Right renal cortex interstitium (tissue), 3 donors: ENCODE measurements around the gene TSHZ2. TPM values are rescaled to one million over a fixed set of nuclear protein-coding genes. Genes with fewer than 3 reads are reported as not detected.

ENCODE experiments used
- DNase-seq, 3 donors: peaks; one replicate each; pipeline ENCODE4 v3.0.0-alpha.2; 2013; ENCODE audit warnings: low read depth in 3 of 3, low spot score in 2 of 3
- polyA plus RNA-seq, 3 donors: library from polyadenylated mRNA; unstranded; fragments of 120-200 nt; gene quantifications; one replicate each; pipeline ENCODE4 v1.2.1, GENCODE V29; 2013; ENCODE audit not compliant: insufficient read length in 3 of 3

Gene TSHZ2
- polyA plus RNA-seq, 3 donors, result 10.5 to 15.0 (median 14.4) TPM

- DNase-seq, result no peak
Measured at GRCh38 chr20:53055367-53056067, 83.4 kb downstream of the TSHZ2 start.

GRCh38 chr20:53057579-53057978 lies 85.4 kb downstream of the TSHZ2 start:
- no peak for DNase-seq

DNA sequence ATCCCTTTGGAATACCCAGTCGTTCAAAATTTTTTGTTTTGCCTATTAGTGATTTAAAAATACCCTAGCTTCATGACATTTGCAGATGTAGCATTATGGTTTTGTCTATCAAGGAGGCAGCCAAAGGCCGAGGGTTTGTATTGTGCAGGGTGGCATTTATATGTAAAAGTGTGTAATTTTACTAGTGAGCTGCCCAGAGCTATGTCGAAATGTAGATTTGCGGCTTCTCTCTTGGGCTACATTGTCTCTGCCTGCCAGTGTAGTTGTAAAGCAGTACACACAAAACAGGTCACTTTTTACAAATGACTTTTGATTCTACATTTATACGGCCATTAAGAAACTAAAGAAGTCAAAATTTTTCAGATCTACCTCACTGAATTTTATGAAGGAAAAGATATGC lies 87.7 kb downstream of the TSHZ2 start:
- no peak for DNase-seq

GRCh38 chr20:53061192-53062108 lies 89.3 kb downstream of the TSHZ2 start:
- DNase-seq, result no peak

- DNase-seq, result no peak
Measured at GRCh38 chr20:53064935-53065334, 92.8 kb downstream of the TSHZ2 start.

DNA sequence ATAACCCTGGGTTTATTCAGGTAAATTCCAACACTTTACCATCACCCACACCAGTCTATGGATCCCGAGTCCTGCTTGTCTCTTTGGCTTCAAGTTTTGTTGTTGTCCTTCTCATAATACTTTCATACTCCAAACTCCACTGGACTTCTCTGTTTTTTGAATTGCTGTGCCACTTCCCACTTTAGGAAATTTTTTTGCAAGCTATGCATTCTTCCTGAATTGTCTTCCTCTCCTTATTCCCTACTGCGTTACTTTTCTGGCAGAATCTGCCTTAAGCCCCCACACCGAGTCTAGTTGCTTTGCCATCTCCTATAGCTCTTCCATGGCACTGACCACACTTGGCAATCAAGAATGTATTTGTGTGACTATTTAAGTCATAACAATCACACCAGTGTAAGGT lies 96.1 kb downstream of the TSHZ2 start:
- DNase-seq, result no peak

- DNase-seq, result no peak
Measured at GRCh38 chr20:53069132-53069531, 97.0 kb downstream of the TSHZ2 start.

DNA sequence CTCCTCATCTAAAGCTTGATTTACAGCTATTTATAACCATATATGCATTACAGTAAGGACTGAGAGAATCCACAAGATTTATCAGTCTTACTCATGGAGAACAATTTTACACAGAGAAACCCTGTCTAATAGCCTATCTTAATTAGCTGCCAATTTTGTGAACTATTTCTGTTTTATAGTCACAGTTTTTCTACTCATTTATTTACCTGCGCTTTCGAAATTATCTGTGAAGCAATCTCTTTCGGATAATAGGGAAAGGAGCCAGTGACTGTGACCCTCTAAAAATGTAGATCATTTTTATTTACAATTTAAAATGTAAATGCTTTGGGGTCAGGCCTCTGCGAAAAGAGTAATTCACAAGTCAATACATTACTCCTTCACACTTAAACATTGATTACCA lies 98.1 kb downstream of the TSHZ2 start:
- no peak for DNase-seq

DNA sequence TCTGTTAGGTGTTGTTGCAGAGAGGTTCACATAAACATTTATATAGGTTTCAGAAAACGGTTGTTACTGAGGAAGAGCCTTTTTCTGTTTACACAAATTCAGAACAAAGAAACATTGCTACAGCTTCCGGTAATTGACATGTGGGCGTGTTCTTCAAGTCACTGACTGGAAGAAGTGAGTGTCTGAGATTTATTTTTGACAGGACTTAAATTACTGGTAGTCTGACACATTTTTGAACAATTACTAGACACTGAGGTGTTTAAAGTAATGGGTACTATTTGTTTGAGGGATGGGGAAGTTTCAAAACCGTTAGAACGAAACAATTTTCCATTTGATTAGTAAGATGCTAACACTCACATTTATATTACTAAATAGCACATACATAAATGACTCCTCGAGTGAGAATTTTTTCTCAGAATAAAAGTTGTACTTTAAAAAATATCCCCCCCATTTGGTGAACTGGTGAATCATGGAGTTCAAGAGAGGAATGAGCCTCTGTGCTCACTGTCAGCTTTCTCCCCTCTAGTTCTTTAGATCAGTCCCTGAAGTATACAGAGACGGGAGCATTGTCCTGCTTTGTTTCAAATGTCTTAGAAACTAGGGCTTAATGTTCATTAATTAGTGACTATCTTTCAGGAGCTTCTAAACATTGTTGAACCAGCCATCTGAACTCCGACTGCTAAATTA lies 98.7 kb downstream of the TSHZ2 start:
- DNase-seq, result no peak

DNA sequence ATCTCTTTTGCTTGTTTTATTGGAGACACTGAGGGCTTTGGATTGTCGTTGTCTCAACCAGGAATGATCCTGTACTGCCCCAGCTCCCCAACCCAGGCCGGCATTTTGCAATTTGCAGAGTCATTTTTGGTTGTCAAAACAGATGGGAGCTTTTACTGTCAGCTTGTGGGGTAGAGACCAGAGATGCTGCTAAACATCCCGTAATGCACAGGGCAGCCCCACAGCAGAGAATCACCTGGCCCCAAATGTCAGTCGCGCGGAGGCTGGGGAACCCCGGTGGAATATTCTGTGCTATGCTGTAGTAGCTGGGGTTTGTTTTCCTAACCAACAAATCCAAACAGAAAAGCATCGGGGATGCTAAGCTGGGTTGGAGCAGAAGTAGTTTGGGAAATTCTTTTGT lies 99.7 kb downstream of the TSHZ2 start:
- no peak for DNase-seq

GRCh38 chr20:53072923-53073579 lies 100.9 kb downstream of the TSHZ2 start:
- no peak for DNase-seq

DNA sequence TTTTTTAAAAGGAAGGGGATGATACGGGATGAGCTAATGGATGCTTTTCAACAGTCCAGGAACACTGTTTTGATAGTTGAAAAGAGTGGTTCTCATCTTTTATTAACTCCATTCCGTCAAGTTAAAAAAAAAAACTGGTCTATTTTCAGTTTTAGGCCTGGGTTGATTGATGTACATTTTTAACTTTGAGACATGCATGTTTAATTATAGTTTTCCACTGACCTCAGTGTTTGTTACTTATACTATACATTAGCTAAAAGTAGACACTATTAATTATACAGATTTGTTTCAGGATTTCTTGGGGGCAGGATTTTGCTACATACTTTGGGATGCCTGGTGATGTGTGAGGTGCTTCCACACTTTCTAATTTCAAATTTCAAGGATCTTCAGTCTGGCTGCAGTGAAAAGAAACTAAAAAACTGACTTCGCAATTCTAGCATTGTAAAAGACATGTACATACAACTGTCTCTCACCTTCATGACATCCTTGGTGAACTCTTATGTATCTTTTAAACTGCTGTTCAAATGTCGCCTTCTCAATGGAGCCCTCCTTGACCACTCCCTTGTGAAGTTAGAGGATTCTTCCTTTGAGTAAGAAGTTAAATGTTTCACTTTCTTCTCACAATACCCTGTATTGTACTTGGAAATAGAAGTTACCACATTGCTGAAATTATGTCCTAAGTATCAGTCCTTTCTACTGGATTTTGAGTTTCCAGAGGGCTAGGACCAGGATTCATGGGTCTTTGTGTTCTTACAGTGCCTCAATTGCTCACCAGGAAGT lies 101.7 kb downstream of the TSHZ2 start:
- DNase-seq, result no peak

GRCh38 chr20:53074811-53075314 lies 102.7 kb downstream of the TSHZ2 start:
- DNase-seq, result no peak

DNA sequence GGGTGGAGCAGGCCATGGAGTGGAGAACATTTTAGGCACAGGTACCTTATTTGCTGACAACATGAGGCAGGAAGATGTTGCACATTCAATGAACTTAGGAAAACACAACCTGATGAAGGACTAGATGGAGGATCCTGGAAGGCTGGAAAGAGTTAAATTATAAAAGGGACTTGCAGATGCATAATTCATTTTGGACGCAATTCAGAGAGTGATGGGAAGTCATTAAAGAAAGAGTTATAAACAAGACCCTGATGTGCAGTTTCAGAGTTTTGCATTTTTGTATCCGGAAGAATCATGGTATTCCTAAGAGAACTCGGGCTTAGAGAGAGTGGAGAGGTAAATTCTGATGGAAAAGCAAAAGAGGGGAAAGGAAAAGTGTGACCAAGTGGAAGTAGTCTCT lies 104.5 kb downstream of the TSHZ2 start:
- no peak for DNase-seq

DNA sequence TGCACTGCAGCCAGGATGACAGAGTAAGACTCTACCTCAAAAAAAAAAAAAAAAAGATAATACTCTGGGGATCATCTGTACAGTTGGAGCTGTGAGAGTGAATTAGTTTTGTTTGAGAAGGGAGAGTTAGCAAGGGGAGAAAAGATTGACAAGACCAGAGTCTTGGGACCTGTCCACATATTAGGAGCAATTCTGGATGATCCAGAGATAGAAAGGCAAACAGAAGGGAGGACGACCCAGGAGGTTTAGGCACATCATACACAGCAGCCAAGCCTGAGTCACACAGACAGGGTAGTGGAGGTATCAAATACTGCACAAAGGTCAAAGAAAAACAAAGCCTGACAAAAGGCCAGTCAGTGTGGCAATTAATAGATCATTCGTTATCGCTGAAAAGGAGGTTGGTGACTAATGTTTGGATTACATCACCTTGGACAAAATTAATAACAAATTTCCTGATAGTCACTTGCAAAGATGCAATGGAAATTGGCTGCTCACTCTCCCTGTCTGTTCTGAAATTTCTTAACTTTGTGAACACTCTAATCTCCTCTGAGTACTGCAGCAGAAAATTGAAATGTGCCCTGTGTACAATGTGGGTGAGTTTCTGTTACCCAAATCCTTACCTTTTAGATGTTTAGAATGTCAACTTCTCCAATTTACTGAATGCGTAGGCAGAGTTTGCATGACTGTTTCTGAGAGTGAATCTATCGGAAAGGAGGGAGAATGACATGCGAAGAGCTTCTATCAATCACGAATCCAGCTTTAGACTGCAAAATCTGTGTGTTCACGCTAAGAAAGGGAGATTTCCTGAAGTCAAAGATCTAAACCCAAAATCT lies 105.4 kb downstream of the TSHZ2 start:
- DNase-seq, result no peak

GRCh38 chr20:53078761-53079160 lies 106.6 kb downstream of the TSHZ2 start:
- DNase-seq, result no peak

DNA sequence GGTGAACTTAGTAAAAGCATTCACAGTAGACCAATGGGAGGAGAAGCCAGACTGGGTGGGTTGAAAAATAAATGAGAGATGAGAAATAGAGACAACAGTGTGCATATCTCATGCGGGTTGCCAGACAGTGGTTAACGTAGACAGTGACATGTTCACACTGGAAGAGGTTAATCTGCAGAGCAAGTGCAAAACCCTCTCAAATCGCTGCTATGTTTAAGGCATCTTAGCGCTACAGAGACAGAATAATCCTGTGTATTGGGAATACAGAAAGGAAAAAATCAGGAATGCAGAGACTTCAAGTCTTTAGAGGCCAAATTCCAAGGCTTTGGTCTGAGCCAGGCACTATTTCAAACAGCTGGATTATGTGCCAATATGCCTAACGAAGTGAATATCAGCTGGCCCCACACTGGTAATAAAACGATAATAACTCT lies 107.1 kb downstream of the TSHZ2 start:
- DNase-seq, result no peak

- no peak for DNase-seq
Measured at GRCh38 chr20:53079828-53080686, 107.9 kb downstream of the TSHZ2 start.
